Peyer's patch (tissue), 4 donors: ENCODE measurements around the gene WWOX.

ENCODE experiments used
- POLR2A ChIP-seq, 2 donors: fragments of 450-650 bp; IDR thresholded peaks; one replicate each; pipeline ENCODE4 v1.5.1; 2017; ENCODE audit warnings: antibody characterized with exemption in 2 of 2, mild to moderate bottlenecking in 2 of 2, moderate library complexity in 2 of 2
- TF ChIP-seq, protein P1 (sequence below), 6 experiments: fragments of 450-650 bp in 4 of 6; fragments of 200-600 bp in 2 of 6; sonication (generic) in 1 of 6; IDR thresholded peaks; one replicate each; pipeline ENCODE4 v1.5.1; 2017 to 2019; ENCODE audit warnings: antibody characterized with exemption in 6 of 6, mild to moderate bottlenecking in 3 of 6, moderate library complexity in 1 of 6

DNA sequence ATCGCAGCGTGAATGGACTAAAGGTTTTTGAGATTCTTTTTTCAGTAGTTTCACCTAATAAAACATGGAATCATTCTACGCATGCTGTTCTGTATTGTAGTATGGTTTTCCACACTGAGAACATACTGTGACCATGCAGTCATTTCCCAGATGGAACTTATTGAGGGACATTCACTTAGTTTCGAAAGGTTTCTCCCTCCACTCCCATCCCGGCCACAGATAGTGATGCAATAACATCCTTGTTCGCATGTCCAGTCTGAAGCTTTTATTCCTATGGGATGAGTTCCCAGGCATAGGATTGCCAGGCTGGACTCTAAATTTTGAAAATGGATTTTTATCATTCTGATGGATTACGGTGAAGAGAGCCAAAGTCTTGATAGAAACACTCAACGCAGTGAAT, 420.4 kb downstream of the WWOX start:
- TF ChIP-seq, protein P1, sequence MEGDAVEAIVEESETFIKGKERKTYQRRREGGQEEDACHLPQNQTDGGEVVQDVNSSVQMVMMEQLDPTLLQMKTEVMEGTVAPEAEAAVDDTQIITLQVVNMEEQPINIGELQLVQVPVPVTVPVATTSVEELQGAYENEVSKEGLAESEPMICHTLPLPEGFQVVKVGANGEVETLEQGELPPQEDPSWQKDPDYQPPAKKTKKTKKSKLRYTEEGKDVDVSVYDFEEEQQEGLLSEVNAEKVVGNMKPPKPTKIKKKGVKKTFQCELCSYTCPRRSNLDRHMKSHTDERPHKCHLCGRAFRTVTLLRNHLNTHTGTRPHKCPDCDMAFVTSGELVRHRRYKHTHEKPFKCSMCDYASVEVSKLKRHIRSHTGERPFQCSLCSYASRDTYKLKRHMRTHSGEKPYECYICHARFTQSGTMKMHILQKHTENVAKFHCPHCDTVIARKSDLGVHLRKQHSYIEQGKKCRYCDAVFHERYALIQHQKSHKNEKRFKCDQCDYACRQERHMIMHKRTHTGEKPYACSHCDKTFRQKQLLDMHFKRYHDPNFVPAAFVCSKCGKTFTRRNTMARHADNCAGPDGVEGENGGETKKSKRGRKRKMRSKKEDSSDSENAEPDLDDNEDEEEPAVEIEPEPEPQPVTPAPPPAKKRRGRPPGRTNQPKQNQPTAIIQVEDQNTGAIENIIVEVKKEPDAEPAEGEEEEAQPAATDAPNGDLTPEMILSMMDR (IDR thresholded peaks at IDR 0.05) = no peak
- no peak for TF ChIP-seq POLR2A (IDR thresholded peaks at IDR 0.05)
